ENCODE results near the gene FN1. TPM values are rescaled to one million over a fixed set of nuclear protein-coding genes. Genes with fewer than 3 reads are reported as not detected.

Gene FN1
- total and polyA plus RNA-seq, 2 of the 8 experiments (the other 6 are each of a cell fraction or from before 2014, with no cell fraction given): 42.9 to 109 TPM

DNA sequence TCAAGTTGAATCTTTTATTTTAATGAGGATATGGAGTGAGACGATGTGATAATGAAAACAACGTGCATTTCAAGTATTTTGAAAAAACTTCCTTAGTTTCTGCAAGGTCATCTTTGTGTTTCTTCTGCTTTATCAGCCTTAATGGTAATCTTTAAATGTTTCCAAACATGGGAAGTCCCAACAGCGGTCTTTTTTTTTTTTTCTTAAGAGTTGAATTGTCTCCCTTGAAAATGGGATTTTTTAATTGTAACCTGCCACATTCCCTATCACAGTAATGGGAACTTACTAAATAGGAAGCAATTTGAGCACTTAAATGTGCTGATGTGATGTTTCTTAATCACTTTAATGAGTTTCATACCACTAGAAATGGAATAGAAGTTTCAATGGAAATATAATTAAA, 78.2 kb downstream of the FN1 start:
- H3K56ac ChIP-seq (replicated peaks; ENCODE audit: insufficient read length, low read depth, low read length): no peak overlapping the region
- no peaks in the 10 kb centered on the region for H3K79me2 ChIP-seq (ENCODE audit: control insufficient read depth in 1 of 2, insufficient read depth in 2 of 2, low read length in 2 of 2)

More for the DNA sequence above, 78.2 kb downstream of the FN1 start:
- Histone ChIP-seq H2BK20ac (ENCODE audit: low read length) (no peak overlapping the region), H3K23ac (ENCODE audit: insufficient read length) (no peak overlapping the region), H2AK5ac (ENCODE audit: low read depth, low read length) (no peak overlapping the region), H3K18ac (ENCODE audit: extremely low read depth, low read length) (no peak overlapping the region), H3K9ac (replicated peaks in 1 of 4; ENCODE audit: extremely low read depth in 1 of 4, low read depth in 3 of 4, low read length in 3 of 4) (no peak overlapping the region), H2BK120ac (replicated peaks; ENCODE audit: low read depth, low read length) (no peak overlapping the region), H3K27ac (ENCODE audit: low read depth, low read length) (no peak overlapping the region), H3K23me2 (ENCODE audit: low read depth, low read length) (no peaks in the 10 kb centered on the region), H4K20me1 (replicated peaks in 1 of 2; ENCODE audit: control insufficient read depth in 1 of 2, insufficient read depth in 2 of 2, low read length in 2 of 2) (peaks cover 0 to 1% of the 10 kb centered on the region in 2 experiments), H4K5ac (ENCODE audit: insufficient read length, low read depth, low read length) (no peak overlapping the region), H3K4me1 (replicated peaks in 1 of 4; ENCODE audit: control insufficient read depth in 3 of 4, insufficient read depth in 4 of 4, low read length in 3 of 4) (no peaks in the 10 kb centered on the region), H3K36me3 (ENCODE audit: control insufficient read depth in 2 of 4, insufficient read depth in 4 of 4, low read length in 3 of 4) (peaks cover 0 to 20% (median 4%) of the 10 kb centered on the region in 4 experiments; a peak in 5 of 8 replicates), H3K79me1 (ENCODE audit: low read depth, low read length) (no peaks in the 10 kb centered on the region), H3K4ac (replicated peaks; ENCODE audit: insufficient read length, low read depth, low read length) (no peak overlapping the region), H3K27me3 (replicated peaks in 1 of 4; ENCODE audit: control insufficient read depth in 3 of 4, extremely low read depth in 1 of 4, insufficient read depth in 3 of 4, low read length in 3 of 4) (no peaks in the 10 kb centered on the region), H3K4me2 (ENCODE audit: insufficient read depth in 1 of 2, low read depth in 2 of 2, low read length in 2 of 2) (no peak overlapping the region), H4K91ac (replicated peaks; ENCODE audit: insufficient read length, low read length) (no peak overlapping the region), H2BK15ac (ENCODE audit: low read length) (no peak overlapping the region), H2BK12ac (ENCODE audit: low read depth, low read length) (no peak overlapping the region), H2AFZ (ENCODE audit: low read length) (no peak overlapping the region), H3K14ac (ENCODE audit: insufficient read length) (no peak overlapping the region), H3K9me3 (ENCODE audit: insufficient read depth in 2 of 2, low read depth in 1 of 2, low read length in 1 of 2) (no peaks in the 10 kb centered on the region), H2BK5ac (ENCODE audit: low read depth, low read length) (no peak overlapping the region), H3K4me3 (ENCODE audit: extremely low read depth in 1 of 4, insufficient read depth in 2 of 4, low read depth in 3 of 4, low read length in 4 of 4) (no peak overlapping the region), H4K8ac (ENCODE audit: extremely low read depth, insufficient read depth, low read length) (no peak overlapping the region)
- no peak for DNase-seq (ENCODE audit: low read depth in 1 of 2, low spot score in 2 of 2)
- ChIA-PET POLR2A (ENCODE audit: partially characterized antibody) (interaction anchor here (0.6 kb wide), 1 partner anchor 26 kb away, joined by 3 read pairs; no protein-coding TSS in a partner anchor), CTCF (ENCODE audit: partially characterized antibody) (no interaction called here)
- 78% methylated on average over 3 of the region's 3 CpGs; no CpG with 5 or more reads in 1 of the 2 experiments for WGBS, 2 experiments (ENCODE audit: extremely low coverage in 1 of 2, insufficient coverage in 1 of 2, insufficient read length in 1 of 2, insufficient replicate concordance in 2 of 2, low coverage in 1 of 2, low lambda C conversion rate in 2 of 2, missing lambda C conversion rate in 1 of 2)
- TF ChIP-seq BACH1 (IDR thresholded peaks at IDR 0.05; ENCODE audit: low read length): no peak
- no peak for TF ChIP-seq ZNF274 (IDR thresholded peaks at IDR 0.05; ENCODE audit: borderline replicate concordance, extremely low read depth, low read length)
- no peak for TF ChIP-seq NANOG (IDR thresholded peaks at IDR 0.05; ENCODE audit: insufficient read depth, low read depth, low read length, poor library complexity, severe bottlenecking)
- TF ChIP-seq FOSL1 (IDR thresholded peaks at IDR 0.05; ENCODE audit: insufficient read depth, low read depth, low read length): no peak
- TF ChIP-seq CBX5 (IDR thresholded peaks at IDR 0.05; ENCODE audit: low read depth, low read length): no peak
- TF ChIP-seq RNF2 (IDR thresholded peaks at IDR 0.05; ENCODE audit: borderline replicate concordance, low read depth, low read length, missing control alignments, poor library complexity, severe bottlenecking): no peak
- no peak for TF ChIP-seq JUN (IDR thresholded peaks at IDR 0.05; ENCODE audit: low read depth, low read length)
- TF ChIP-seq SRF (IDR thresholded peaks at IDR 0.05; ENCODE audit: low read depth, low read length): no peak
- TF ChIP-seq ASH2L (IDR thresholded peaks at IDR 0.05; ENCODE audit: low read length): no peak
- TF ChIP-seq KDM1A (IDR thresholded peaks at IDR 0.05; ENCODE audit: borderline replicate concordance, low read length): no peak
- no peak for TF ChIP-seq SIX5 (IDR thresholded peaks at IDR 0.05; ENCODE audit: low read depth, low read length)
- no peak for TF ChIP-seq CTBP2 (IDR thresholded peaks at IDR 0.05; ENCODE audit: borderline replicate concordance, insufficient read depth, insufficient read length, low read length)
- no peak for TF ChIP-seq SP2 (IDR thresholded peaks at IDR 0.05; ENCODE audit: low read length)
- FAIRE-seq: no peak
